ENCODE results near the gene TAS2R39. TPM values are rescaled to one million over a fixed set of nuclear protein-coding genes. Genes with fewer than 3 reads are reported as not detected.

The TAS2R39 gene
- total and polyA plus RNA-seq, 2 of the 4 experiments (the other 2 are of a cell fraction): not detected

DNA sequence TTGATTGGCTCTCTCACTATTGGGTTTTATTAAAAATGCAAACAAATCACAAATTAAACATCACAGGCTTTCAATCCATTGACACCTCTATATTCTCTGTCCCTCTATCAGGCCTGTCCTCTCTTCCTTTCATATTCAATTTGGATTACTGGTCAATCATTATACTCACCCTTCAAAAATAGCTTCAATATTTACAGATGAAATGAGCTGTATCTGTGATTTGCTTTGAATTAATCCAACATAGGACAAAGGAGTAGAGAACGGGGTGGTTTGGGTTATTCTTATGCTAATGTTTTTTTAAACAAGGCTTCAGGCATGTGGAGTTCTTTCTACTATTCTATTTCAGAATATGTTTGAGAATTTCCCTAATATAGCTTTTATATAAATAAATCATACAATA is 2.3 kb downstream of the TAS2R39 start:
- H3K4me2 ChIP-seq (ENCODE audit: low read depth, low read length): no peak overlapping the region
- no peak for ATAC-seq (ENCODE audit: low read depth)
- no peaks in the 10 kb centered on the region for H3K9me1 ChIP-seq (ENCODE audit: insufficient read depth, low read length)
- no peak overlapping the region for H3K4ac ChIP-seq (ENCODE audit: low read depth, low read length)
- H2BK20ac ChIP-seq (ENCODE audit: low read depth, low read length): no peak overlapping the region
- no peak overlapping the region for H3K27ac ChIP-seq (ENCODE audit: insufficient read depth, low read length)
- H3K79me1 ChIP-seq (ENCODE audit: low read depth in 1 of 2, low read length in 2 of 2): no peaks in the 10 kb centered on the region
- H4K91ac ChIP-seq (ENCODE audit: insufficient read depth, low read depth, low read length): no peak overlapping the region
- no peak overlapping the region for H3K23ac ChIP-seq (ENCODE audit: low read depth, low read length)
- H3K9me3 ChIP-seq (ENCODE audit: control insufficient read depth, insufficient read depth, low read length): 0 out of 2 replicates have a peak, but pooled peaks cover 2% of the 10 kb centered on the region
- WGBS, 2 experiments (ENCODE audit: extremely low coverage in 2 of 2, insufficient read length in 1 of 2): no CpG with 5 or more reads among the region's 1 CpG
- H2BK5ac ChIP-seq (ENCODE audit: low read depth, low read length, poor library complexity, severe bottlenecking): no peak overlapping the region
- H3K14ac ChIP-seq (replicated peaks; ENCODE audit: low read depth, low read length): no peak overlapping the region
- H4K8ac ChIP-seq (ENCODE audit: low read depth in 2 of 2, low read length in 2 of 2): no peak overlapping the region
- no peak overlapping the region for H2AFZ ChIP-seq (replicated peaks; ENCODE audit: low read length, poor library complexity)
- dilution Hi-C loops (cut with HindIII; ENCODE audit: low sequenced_read_pairs, unreplicated experiment): no loop called here
- BruUV-seq (replicated peaks): no TSS peak
- no peak overlapping the region for H3K9ac ChIP-seq (ENCODE audit: low read depth, low read length)
- intact Hi-C loops (cut with micrococcal nuclease): no loop called here
- ChIA-PET POLR2A (ENCODE audit: unreplicated experiment) (no interaction called here), CTCF (no interaction called here)
- TF ChIP-seq RCOR1 (IDR thresholded peaks at IDR 0.05; ENCODE audit: insufficient replicate concordance, low read length) (no peak), POLR2A (IDR thresholded peaks at IDR 0.05; ENCODE audit: low read depth, low read length) (no peak), RFX5 (IDR thresholded peaks at IDR 0.05; ENCODE audit: low read depth, low read length) (no peak), MAFK (IDR thresholded peaks at IDR 0.05; ENCODE audit: low read depth, low read length) (no peak), FOS (IDR thresholded peaks at IDR 0.05; ENCODE audit: low read depth, low read length) (no peak), MAZ (IDR thresholded peaks at IDR 0.05; ENCODE audit: borderline replicate concordance, low read depth, low read length) (no peak), MXI1 (IDR thresholded peaks at IDR 0.05; ENCODE audit: borderline replicate concordance, low read depth, low read length) (no peak)
- TF ChIP-seq, protein P1, sequence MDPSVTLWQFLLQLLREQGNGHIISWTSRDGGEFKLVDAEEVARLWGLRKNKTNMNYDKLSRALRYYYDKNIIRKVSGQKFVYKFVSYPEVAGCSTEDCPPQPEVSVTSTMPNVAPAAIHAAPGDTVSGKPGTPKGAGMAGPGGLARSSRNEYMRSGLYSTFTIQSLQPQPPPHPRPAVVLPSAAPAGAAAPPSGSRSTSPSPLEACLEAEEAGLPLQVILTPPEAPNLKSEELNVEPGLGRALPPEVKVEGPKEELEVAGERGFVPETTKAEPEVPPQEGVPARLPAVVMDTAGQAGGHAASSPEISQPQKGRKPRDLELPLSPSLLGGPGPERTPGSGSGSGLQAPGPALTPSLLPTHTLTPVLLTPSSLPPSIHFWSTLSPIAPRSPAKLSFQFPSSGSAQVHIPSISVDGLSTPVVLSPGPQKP (IDR thresholded peaks at IDR 0.05; ENCODE audit: borderline replicate concordance, low read depth, low read length): no peak
- in situ Hi-C loops (cut with MboI; ENCODE audit: low sequenced_read_pairs): no loop called here
- H3K4me3 ChIP-seq (ENCODE audit: insufficient read depth, low read depth, low read length): no peak overlapping the region
- H2AK9ac ChIP-seq (replicated peaks; ENCODE audit: low read depth, low read length, poor library complexity): no peak overlapping the region
- no peak overlapping the region for H2AK5ac ChIP-seq (ENCODE audit: low read depth, low read length)
- H2BK15ac ChIP-seq (ENCODE audit: low read depth, low read length): no peak overlapping the region
- H3K56ac ChIP-seq (ENCODE audit: extremely low read depth, insufficient read depth, low read length): no peak overlapping the region
- no peaks in the 10 kb centered on the region for H4K20me1 ChIP-seq (ENCODE audit: insufficient read depth, low read length)
- no peak overlapping the region for H3K18ac ChIP-seq (ENCODE audit: low read depth, low read length)
- no peaks in the 10 kb centered on the region for H3K4me1 ChIP-seq (ENCODE audit: control insufficient read depth, insufficient read depth, low read length)
- H3K27me3 ChIP-seq (ENCODE audit: control insufficient read depth, insufficient read depth, low read length): no peaks in the 10 kb centered on the region
- no peak overlapping the region for H2BK120ac ChIP-seq (ENCODE audit: low read depth, low read length)
- no peaks in the 10 kb centered on the region for H3K36me3 ChIP-seq (ENCODE audit: control insufficient read depth, insufficient read depth, low read length)
- DNase-seq: no peak
- no peak overlapping the region for H4K5ac ChIP-seq (ENCODE audit: low read depth, low read length)
